HG03095 (cell line): ENCODE data around the gene HSD17B8.

ENCODE experiments used
- ATAC-seq: cut with Tn5 transposase; IDR thresholded peaks from one replicate; pipeline ENCODE4 v1.9.1; 2021; ENCODE audit warnings: moderate library complexity; ENCODE audit not compliant: unreplicated experiment

Gene HSD17B8

DNA sequence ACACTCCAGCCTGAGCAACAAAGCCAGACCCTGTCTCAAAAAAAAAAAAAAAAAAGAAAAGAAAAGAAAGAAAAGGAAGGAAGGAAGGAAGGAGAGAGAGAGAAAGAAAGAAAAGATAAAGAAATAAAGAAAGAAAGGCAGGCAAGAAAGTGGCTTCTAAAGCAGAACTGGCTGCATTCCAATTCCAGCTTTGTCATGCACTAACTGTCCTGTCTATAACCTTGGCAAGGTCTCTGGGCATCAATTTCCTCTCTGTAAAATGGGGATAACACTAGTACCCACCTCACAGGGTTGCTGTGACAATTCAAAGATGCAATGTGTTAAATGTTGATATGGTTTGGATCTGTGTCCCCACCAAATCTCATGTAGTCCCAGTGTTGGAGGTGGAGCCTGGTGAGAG, 31.9 kb downstream of the HSD17B8 start:
- no peak for ATAC-seq

DNA sequence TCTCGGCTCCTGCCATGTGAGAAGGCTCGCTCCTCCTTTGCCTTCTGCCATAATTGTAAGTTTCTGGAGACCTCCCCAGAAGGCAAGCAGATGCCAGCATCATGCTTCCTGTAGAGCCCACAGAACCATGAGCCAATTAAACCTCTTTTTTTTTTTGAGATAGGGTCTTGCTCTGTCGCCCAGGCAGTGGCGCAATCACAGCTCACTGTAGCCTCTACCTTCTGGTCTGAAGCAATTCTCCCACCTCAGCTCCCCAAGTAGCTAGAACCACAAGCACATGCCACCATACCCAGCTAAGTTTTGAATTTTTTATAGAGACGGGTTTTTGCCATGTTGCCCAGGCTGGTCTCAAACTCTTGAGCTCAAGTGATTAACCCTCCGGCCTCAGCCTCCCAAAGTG, 32.4 kb downstream of the HSD17B8 start:
- ATAC-seq = no peak

DNA sequence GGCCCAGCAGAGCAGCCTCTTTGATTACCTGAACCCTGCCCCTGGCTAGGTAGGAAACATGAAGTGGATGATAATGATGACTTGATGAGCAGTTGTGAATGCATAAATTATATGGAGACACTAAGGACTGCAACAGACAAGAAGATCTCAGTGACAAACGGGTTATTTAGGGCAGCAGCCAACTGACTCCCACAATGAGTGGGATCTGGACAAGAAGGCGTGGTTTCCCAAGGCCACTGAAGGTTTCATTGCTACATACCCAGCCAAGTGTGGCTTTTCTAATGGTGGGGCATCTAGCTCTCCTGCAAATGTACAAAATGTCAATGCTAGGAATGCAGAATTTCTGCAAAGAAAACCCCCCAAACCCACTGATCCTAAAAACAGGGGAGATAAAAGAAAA, 33.3 kb downstream of the HSD17B8 start:
- no peak for ATAC-seq

DNA sequence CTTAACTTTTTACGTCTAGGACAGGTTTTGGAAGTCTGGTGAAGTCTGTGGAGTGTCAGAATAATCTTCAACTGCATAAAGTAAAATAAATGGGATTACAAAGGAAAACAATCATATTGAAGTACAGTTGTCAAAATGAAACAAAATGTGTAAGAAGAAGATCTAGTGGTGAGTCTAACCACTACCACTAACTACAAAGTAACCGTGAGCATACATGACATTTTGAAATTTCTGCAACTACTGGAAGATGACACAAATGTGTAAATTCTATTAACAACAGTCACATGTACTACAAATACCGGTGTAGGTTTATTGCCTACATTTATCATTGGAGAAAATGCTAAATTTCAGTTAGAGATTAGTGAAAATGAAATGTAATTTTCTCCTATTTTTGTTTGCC, 37.5 kb downstream of the HSD17B8 start:
- no peak for ATAC-seq

DNA sequence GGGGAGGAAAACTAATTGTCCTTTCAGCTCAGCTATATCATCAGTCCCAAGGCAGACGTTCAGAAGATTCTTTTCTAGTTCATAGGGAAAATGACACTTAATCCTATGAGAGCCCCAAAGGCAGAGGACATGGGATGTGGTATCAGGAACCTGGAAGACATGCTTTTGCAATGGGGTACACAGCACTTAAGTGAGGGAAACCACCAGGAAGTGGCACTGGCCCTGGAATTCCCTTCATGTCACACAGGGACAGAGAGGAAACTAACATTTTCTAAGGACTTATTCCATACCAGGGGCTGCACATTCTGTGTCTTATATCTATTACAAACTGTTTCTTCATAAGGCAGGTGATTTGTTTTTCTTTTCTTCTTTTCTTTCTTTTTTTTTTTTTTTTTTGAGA, 39.0 kb downstream of the HSD17B8 start:
- ATAC-seq = no peak

DNA sequence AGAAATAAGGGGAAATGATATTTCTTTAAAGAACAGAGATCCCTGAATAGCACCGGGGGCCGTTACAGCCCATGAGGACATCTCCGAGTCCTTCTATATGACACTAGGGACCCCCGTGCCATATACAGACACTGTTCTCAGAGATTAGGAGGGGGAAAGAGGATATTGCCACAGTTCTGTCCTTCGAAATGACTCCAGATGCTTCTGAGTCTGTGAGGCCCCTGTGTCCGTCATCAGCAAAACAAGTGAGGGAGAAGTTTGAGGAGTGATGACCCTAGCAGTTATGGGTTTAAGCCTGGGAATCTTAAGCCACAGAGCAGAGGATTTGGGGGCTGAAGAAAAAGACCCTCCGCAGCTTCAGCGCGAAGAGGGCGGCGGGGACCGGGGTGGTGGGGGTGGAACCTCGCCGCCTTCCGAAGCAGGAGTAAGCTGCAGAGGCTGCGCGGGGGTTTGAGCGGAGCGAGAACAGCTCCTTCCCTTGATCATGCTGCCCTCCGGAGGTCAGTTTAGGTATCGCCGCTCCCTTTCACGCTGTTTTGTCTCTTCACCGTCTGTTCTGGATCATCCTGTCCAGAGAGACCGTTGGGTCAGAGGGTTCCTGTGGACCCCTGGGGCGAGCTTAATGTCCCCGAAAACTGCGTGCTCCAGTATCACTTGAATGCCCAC, 43.7 kb downstream of the HSD17B8 start:
- no peak for ATAC-seq

DNA sequence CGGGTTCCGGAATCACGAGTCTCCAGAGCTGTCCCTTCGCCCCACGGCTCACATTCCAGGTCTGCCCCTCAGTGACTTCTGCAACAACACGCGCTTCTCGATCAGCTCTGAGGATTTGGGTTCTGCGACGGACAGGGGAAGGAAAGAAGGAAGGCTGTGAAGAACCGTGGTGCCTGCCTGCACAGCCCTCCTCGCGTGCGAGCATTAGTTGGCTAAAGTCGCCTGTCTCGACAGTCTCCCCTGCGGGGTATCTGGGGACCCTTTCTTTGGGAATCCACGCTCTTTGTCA, 44.1 kb downstream of the HSD17B8 start:
- no peak for ATAC-seq

DNA sequence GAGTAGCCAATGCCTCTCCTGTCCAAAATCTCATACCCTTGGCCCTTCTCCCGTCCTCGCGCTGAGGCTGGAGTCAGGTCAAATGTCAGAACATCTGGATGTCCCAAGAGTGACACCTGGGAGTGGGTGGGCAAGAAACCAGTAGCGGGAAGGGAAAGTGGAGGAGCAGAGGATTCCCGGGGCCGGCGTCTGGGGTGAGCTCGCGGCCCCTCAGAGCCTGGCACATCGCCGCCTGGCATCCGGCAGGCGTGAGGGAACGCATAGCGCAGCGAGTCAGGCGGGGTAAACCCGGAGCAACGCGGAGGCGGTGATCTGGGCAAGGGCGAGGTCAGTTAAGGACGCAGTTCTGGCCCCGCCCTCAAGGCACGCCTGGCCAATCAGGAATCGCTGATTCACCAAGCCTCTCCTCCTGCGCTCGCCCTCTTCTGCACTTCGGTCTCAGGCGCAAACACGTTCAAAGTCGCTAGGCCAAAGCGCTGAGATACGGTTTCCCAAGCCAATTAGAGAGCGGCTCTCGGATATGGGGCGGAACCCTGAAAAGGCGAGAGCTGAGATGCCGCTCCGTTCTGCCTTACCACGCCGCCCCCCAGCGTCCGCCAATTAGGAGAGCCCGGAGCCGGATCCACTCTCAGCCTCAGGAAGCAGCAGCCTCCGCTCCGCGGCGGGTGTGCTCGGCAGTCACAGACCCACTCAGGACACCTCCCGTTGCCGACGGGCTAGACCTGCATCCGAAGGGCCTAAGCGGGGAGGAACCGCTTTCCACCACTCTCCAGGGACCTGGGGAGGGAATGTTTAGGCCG, 44.7 kb downstream of the HSD17B8 start:
- ATAC-seq = peak; percentile 87

DNA sequence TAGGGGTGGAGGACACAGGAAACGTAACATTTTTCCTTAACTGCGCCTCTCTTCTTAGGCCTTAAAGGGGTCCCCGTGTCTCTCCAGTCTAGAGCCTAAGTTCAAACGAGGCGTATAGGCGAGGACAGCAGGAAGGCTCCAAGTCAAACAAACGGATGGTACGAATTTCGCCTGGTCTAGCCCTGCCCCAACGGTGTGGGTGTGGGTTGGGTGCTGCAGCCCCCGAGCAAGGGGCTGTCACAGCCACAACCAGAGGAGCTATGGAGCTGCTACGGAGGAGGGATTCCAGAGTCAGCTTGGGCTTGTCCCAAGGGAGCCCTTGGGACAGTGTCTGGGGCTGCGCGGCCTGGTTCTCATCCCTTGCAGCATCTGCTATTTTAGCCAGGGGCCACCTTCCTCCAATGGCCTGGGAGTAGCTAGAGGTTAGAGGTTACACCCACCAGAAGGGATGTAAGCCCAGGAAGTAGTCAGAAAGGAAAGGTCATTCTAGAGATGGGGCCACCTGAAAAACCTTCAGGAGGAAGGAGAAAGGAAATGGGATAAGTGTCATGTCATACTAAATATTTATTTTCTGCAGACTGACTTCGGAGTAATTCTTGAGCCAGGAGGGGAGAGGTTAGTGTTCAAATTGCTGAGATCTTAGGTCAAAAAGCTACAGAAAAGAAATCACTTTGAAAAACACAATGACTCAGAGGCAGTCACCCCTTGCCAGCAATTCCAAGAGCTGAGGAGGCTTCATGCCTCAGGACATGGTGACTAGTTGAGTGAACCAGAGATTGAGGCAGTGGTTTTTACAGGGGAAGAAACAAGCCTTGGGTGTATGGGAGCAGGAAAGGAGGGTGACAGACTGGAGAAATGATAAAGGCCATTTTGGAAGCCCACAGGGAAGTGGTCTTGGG, 45.5 kb downstream of the HSD17B8 start:
- ATAC-seq = no peak

DNA sequence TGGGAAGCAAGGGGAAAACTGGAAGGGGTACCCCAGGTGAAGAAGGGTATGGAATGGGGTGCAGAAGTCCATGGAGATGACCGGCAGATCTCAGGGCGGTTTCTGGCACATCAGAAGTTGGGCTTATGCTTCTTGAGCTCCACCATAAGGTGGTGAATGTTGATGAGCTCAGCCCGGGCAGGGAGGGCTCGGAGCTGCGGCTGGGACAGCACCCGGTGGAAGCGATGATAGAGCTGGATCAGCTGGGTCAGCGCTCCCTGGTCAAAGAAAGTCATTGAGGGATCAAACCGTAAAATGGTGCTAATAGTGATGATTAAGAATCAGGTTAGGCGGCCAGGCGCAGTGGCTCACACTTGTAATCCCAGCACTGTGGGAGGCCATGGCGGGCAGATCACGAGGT, 46.3 kb downstream of the HSD17B8 start:
- ATAC-seq = no peak

DNA sequence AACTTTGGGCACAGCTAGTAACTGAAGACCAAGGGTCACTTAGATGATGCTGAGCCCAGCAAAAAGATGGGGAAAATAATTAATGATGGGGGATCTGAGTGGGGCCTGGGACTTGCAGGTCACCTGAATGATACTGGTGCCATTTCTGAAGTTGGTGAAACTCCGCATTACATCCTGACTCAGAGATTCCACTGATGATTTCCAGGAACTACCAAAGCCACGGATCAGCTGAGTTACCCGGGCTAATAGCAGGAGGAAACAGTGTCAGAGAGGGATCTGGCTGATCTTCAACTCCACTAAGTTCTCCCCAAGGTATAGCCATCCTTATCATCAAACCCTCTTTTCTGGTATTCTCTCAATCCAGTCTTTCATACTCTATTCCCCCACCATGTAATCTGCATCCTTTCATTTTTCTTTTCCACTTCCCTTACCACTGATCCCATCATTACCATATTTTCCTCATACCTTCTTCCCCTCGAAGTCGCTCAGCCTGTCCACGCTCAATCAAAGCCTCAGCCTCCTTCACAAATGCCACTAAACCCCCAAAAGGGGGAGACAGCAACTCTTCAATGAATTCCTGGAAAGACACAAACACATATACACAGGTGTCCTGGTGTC, 47.0 kb downstream of the HSD17B8 start:
- ATAC-seq = no peak

DNA sequence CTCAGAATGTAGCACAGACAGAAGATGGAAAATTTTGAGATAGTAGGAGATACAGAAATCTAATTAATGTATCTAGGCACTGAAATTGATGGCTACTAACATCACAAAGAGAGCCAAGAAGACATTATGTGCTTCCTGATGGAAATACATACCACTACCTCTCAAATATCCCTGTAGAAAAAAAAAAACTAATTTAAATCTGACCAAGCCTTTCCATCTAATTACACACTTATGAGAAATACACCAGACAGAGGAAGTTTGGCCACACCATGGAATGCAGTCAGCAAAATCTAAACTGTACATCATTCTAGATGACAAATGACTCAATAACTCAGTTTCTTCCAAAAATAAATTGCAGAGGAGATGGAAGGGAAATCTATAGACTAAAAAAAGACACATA, 48.3 kb downstream of the HSD17B8 start:
- ATAC-seq = no peak

DNA sequence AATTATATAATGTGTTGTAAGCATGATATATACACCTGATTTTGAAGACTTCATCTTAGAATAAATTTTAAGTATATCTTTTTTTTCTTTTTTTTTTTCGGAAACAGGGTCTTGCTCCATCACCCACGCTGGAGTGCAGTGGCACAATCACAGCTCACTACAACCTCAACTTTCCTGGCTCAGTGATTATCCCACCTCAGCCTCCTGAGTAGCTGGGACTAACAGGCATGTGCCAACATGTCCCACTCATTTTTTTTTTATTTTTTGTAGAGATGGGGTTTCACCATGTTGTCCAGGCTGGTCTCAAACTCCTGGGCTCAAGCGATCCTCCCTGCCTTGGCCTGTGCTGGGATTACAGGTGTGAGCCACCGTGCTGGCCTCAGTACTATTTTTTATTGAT, 50.1 kb downstream of the HSD17B8 start:
- ATAC-seq = no peak
